GM21381 (cell line): ENCODE measurements around the gene FCGR2B.
"Not testable (repeated sequence)": the region's sequence is repeated elsewhere in the genome, so short reads cannot be mapped to it uniquely, and the experiment has no call there.

Experiments
- ATAC-seq: cut with Tn5 transposase; IDR thresholded peaks from one replicate; pipeline ENCODE4 v1.9.1; 2021; ENCODE audit warnings: mild to moderate bottlenecking, moderate library complexity; ENCODE audit not compliant: unreplicated experiment

The FCGR2B gene

DNA sequence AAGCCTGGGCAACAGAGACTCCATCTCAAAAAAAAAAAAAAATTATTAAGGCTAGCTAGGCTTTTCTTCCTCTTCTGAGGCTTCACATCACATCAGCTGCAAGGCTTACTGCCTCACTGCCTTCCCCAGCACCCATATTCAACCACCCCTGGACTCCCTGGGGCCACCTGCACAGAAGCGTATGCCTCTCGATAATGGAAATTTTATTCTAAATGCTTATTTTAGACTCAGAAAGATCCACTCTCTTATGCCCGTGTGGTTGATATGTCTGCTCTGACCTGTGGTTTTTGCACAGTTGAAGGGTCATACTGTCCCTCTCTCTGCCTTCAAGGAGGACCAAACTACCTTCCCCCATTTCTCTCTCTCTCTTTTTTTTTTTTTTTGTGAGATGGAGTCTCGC is 42.6 kb downstream of the FCGR2B start:
- ATAC-seq, result no peak

DNA sequence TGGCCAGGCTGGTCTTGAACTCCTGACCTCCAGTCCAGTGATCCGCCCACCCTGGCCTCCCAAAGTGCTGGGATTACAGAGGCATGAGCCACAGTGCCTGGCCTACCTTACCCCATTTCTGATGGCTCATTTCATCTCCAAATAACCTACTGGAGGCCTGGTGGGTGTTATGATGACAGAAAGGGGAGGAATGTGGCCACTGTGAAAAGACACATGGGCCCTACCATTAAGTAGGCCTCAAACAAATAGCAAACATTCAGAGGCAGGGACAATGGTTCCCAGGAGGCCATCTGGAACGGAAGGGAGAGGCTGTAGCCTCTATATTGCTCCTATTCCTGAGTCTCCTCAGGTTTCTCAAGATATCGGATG is 43.2 kb downstream of the FCGR2B start:
- ATAC-seq, result no peak

DNA sequence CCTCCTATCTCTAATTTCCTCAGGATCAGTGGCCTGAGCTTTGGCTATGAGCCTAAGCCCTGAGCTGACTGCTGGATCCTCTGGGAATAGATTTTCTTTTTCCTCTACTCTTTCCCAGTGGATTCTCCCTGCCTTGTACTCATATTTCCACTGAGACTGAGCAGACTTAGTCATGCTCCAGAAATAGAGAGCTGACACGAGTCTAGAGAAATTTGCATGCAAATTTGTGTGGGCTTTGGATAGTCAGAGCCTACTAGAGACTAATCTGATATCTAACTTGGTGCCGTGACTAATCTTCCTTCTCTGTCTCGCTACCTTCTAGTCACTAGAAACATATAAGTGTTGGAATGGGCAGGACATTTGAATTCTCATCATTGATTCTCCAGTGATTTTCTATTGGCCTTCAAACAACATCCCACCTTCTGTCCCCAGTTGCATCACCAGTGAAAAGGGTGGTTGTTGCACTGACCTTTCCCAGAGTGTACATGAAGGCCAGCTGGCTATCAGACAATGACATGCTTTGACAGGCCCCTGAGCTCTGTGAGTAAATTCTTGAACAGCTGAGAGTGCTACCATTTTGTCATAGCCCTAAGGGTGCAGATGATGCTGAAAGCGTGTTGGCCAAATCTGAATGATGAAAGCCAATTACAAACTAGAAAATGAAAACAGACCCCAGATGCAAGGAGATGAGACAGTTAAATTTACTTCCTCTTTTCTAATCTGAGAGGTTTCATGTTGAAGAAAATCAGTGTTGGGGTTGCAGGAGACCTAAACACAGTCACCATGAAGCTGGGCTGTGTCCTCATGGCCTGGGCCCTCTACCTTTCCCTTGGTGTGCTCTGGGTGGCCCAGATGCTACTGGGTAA is 43.8 kb downstream of the FCGR2B start, which contains the start of gene FCRLA:
TSS of gene FCRLA (plus strand) at position 748 of the 866 bp plus-strand sequence. CDS start at position 784, 36 bp downstream.
- peak; percentile 67 for ATAC-seq

DNA sequence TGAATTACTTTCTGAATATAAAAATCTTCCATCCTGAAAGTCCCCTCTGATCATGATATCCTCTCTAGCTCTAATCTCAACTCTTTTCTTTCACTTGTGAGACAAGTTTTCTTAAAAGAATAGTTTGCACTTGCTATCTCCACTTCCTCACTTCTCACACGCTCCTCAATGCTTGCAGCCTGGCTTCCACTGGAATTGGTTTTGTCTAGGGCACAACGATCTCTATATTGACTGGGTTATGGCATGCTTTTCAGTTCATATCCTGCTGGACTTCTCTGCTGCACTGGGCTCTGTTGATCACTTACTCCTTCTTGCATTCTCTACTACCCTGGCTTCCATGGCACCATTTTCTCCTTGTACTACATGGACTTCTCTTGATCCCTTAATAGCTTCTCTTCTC is 44.6 kb downstream of the FCGR2B start:
- no peak for ATAC-seq

DNA sequence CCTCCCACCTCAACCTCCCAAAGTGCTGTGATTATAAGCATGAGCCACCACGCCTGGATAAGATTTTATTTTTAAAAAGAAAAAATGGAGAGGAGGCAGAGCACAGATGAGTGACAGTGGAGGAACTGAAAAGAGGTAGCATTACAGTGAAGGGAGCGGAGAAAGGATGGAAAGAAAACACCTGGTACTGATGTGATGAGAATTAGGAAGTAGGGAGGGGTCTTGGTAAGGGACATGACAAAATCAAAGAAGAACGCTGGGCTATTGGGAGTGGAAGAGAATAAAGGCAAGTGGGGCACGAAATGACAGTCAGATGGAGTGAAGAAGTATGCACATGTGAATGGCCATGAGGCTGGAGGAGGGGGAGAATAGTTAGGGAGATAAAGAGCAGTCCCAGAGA is 46.4 kb downstream of the FCGR2B start:
- no peak for ATAC-seq

DNA sequence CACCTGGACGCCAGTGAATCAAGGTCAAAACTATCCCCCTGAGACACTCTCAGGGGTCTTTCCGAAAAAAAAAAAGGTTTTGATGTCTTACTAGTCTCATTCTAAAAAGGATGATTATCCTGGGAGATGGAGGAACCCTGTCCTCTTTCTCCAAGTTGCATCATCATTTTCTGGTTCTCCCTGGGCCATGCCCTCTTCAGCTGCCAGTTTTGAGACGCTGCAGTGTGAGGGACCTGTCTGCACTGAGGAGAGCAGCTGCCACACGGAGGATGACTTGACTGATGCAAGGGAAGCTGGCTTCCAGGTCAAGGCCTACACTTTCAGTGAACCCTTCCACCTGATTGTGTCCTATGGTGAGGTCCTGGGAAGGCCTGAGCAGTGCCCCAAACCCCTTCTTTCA is 47.6 kb downstream of the FCGR2B start:
- no peak for ATAC-seq

DNA sequence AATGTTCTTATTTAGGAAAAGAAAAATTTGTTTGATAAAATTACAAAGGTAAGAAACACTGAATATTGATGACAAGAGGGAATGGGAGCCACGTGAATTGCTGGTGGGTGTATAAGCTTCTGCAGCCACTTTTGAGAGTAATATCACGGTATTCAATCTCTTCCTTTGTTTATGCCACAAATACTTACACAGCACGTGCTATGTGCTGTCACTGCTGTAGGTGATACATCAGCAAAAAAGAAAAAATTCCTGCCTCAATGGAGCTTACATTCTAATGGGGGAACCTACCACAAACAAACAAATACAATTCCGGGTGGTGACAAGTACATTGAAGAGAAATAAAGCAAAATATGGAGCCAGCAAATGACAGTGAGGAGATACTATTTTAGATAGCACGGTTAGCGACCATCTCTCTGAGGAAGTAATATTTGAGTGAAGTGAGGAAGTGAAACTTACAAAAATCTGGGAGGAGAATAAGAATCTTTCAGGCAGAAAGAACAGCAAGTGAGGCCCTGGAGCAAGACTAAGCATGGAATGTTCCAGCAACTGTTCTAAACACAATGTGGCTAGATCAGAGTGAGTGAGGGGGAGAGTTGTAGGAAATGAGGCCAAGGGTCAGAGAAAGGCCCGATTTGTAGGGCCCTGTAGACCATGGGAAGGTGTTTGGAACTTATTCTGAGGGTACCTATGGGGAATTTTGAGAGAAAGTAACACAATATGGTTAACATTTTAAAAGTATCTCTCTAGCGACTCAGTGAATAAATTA is 55.8 kb downstream of the FCGR2B start:
- ATAC-seq, result no peak

DNA sequence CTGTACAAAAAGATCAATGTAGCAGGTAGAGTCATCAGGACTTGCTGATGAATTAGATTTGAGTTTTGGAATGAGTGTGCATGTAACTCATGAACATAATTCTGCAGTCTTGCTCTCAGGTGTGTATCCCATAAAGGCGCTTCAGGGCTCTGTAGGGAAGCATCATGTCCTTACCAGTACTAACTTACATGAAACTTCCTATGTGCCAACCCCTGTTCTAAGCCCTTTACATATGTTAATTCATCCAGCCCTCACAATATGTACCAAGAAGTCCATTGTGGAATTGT is 56.3 kb downstream of the FCGR2B start:
- ATAC-seq, result no peak

DNA sequence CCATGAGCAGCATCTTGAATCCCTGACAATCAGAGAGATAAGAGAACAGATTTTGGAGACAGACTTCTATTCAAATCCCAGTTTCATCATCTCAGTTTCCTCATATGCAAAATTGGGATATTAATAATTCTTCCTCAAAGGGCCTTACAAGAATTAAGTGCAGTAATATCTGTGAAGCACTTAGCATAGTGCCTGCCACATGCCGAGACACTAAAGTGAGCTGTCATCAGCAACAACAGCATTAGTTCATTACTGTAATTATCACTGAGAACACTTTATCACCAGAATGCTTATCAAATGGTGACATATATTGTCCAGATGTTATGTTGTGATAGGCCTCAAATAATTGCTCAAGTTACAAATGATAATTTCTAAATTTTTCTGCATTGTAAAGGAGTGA is 57.5 kb downstream of the FCGR2B start:
- no peak for ATAC-seq

DNA sequence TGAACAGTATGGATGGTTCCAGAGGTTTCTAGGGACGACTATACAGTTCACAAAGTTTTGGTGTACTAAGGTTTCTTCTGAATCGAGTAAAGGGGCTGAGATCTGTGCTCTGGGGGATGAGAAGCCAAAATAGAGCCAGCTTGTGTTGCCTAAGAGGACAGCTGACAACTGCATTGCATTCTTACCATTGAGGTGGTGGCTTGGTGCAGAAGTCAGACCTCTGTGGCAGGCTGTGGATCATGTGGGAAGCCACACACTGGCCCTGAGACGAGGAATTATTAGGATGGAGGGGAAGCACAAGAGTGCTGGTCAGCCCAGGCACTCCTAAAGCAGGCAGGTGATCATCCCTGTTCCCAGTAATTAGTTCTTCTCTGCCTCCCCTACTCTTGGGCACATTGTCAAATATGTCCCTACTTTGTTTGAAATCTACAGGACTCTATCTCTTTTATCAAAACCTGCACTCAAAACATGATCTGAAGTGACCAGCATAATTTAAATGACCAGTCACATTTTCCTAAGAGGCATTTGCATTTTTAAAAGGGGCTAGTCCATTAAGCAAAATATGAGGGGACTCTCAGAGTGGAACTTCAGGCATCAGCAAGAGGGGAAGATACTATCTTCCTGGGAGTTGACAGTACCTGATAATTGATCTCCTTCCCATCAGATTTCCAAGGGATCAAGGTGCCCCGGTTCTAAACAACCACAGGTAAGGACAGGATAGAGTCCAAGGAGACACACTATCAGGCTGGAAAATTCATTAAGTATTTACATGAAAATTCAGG is 58.2 kb downstream of the FCGR2B start, which contains the start of gene FCRLB:
TSS of gene FCRLB (plus strand) at position 589 of the 782 bp plus-strand sequence. CDS start 1,129 bp downstream, outside the sequence.
- ATAC-seq, result no peak

DNA sequence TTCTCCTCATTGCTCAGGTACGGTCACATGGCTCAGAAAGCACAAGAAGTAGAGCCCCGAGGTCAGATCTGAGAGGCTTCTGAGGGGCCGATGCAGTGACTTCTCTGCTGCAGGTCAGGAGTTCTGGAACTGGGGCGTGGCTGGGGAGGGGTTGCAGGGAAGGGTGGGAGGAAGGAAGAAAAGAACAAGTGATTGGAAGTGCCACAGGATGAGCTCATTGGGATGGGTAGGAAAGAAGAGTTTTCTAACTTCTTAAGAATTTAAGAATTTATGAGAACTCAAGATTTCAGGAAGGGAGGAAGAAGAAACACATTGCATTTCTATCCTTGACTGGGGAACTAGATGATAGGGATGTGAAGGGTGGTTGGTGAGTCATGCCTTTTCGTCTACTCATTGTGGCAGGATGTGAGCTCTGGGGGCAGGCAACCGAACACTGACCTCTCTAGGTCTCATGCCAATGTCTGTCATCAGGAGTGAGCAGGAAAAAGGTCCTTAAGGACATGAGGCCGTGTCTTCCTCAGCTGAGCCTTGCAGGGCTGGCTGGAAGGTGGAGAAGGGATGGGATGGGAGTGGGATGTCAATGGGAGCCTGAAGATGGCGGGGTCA is 58.9 kb downstream of the FCGR2B start:
- ATAC-seq, result no peak

DNA sequence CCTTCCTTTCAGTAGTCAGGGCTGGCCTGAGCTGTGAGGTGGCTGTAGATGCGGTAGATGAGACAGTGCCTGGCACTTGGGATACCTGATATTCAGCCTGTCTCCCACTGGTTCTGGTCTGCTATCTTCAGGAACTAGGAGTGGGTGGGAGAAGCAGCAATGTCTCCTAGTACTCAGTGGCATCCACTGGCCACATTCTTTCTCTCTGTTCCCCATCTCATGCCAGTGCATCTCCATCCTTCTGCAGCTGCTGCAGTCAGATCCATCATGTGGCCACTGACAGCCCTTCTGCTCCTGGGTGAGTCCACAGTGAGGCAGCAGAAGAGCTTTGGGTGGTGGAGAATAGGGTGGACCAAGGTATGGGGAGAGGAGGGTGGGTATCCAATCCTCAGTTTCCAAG is 59.5 kb downstream of the FCGR2B start:
- no peak for ATAC-seq

DNA sequence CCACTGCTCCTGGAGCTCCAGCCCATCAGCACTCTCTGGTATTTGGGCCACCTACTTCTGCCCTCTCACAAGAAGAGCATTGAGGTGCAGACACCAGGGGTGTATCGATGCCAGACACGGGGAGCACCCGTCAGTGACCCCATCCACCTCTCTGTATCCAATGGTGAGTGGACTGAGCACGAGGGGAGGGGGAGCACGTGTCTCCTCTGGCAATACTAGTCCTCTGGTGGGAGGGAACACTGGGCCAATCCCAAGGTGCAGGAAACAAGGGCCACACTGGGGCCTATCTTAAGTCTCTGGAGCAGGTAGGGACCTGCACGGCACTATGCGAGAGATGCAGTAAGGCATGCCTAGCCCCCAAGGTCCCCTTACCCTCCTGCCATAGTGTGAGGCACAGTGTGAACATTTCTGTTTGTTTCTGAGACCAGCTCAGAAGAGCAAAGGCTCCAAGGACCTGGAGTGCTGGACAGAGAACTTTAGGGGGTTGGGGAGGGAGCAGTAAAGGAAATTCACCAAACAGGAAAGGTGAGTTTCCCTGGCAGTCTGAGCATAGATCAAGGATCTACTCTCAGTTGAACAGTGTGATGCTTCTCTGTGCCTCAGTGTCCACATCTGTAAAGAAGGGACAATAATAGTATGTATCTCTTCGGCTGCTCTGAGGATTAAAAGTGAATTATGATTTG is 60.7 kb downstream of the FCGR2B start:
- ATAC-seq, result no peak

DNA sequence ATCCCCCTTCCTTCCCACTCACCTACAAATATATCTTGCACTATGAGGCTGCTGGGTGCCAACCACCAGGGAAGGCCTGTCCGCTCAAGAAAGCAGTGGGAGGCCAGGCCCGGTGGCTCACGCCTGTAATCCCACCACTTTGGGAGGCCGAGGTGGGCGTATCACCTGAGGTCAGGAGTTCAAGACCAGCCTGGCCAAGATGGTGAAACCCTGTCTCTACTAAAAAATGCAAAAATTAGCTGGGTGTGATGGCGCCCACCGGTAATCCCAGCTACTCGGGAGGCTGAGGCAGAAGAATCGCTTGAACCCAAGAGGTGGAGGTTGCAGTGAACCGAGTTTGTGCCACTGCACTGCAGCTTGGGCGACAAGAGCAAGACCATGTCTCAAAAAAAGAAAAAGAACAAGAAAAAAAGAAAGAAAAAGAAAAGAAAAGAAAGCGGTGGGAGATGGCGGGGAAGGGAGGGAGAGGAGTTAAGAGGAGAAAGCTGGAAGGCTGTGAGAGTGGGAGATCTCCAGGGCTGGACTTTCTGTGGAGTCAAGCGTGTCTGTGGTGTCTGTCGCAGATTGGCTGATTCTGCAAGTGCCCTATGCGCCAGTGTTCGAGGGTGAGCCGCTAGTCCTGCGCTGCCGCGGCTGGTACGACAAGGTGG is 62.4 kb downstream of the FCGR2B start:
- not testable (repeated sequence) for ATAC-seq

DNA sequence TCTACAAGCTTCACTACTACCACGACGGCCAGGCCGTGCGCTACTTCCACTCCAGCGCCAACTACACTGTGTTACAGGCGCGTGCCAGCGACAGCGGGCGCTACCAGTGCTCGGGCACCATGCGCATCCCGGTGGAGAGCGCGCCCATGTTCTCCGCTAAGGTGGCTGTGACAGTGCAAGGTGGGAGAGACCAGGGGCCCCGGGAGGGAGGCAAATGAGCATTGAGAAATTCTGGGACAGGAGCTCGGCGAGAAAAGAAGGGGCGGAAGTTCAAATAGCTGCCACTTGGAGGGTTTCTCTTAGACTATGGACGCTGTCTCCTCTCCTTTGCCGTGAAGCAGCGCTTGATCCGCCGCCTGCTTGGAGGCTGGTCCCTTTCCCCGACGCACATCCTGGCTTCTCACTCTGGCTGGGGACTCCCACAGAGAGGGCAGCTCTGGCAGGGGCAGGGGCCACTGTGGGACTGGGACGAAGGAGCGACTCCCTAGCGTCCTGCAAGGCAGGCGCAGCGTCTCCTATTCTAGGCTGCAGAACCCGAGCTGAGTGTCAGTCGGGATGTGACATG is 63.0 kb downstream of the FCGR2B start:
- ATAC-seq, result peak; percentile 20

DNA sequence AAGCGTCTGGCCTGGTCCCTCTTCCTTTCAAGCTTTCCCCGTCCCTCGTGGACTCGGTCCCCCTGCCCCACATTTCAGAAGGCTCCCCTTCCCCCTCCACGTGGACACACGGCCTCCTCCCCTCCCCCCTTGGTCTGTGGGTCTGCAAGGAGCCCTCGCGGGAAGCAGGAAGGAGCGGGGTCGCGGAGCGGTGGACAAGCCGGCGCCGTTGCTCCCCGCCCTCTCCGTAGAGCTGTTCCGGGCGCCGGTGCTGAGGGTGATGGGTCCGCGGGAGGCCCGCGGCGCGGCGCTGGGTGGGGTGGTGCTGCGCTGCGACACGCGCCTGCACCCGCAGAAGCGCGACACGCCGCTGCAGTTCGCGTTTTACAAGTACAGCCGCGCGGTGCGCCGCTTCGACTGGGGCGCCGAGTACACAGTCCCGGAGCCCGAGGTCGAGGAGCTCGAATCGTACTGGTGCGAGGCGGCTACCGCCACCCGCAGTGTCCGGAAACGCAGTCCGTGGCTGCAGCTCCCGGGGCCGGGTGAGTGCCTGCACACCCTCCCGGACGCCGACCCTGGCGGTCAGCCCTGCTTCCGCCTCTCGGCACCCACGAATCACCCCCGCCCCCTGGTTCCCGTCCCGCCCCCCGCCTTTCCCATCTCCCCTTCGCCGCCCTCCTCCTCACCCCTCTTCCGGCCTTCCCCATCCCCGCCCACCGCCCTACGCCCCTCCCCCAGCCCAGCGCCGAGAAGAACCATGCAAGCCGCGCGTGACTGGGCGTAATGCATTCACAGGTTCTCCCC is 63.7 kb downstream of the FCGR2B start:
- peak; percentile 51 for ATAC-seq

DNA sequence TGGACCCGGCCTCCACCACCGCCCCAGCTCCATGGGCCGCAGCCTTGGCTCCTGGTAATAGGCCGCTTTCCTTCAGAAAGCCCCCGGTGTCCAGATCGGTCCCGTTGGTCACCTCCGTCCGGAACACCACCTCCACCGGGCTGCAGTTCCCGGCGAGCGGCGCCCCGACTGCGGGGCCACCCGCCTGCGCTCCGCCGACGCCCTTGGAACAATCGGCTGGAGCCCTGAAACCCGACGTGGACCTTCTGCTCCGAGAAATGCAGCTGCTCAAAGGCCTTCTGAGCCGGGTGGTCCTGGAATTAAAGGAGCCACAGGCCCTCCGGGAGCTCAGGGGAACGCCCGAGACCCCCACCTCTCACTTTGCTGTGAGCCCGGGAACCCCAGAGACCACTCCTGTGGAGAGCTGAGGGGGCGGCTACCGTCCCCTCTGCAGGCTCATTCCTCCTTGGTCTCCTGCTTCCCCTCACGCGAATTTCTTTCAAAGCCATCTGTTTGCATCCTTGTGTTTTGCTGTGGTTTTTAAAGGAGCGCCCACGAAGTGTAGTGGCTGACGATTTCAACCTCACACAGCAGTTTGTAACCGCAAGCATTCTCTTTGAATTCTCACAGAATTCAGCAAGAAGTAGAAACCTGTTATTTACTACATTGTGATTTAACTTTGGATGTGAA is 64.4 kb downstream of the FCGR2B start:
- no peak for ATAC-seq
